Activated naive CD4-positive, alpha-beta T cell (primary cell): ENCODE measurements around the gene PPP4R1.
A peak's percentile ranks its signal among the peaks of the same experiment; 100 is the strongest.
"Not testable (repeated sequence)": the region's sequence is repeated elsewhere in the genome, so short reads cannot be mapped to it uniquely, and the experiment has no call there.

Experiments used
- DNase-seq, 4 experiments: peaks; one replicate each; lab custom pipeline; 2025; lab: John Stamatoyannopoulos, UW

The PPP4R1 gene

DNA sequence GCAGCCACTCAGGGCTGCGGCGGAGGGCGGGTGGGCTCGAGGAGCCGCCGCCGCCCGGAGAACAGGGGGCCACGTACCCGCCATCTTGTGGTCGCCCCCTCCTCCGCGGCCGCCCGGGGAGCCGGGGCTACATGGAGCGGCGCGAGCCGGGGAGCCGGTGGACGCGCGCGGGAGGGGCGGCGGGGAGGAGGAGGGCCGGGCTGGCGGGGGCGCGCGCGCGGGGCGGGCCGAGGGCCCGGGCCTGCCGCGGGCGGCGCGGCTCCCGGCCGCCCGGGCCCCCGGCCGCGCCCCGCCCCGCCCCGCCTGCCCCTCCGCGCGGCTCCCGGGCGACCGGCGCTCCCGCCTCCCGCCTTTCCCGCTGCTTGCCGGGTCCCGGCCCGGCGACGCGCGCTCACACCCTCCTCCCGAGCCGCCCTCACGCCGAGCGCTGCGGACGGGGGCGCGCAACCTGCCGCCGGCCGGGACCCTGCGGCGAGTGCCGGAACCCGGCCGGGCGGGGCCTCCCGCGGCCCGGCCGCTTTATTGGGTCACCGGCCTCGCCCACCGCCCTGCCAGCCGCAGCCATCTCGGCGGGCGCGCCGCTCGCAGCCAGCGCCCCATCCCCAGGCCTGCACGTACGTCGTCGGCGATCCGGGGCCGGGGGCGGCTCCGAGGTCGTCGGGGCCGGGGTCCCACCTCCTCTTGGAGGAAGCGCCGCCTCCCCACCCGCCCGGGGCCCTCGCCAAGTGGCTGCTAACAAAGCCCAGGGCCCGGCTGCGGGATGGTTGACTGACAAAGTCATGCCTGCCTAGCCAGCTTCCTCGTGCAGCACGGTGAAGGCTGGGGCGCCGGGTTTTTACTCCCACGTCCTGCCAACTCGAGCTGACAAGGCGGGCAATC, at the start of gene PPP4R1:
PPP4R1 (minus strand) TSS at position 159 of the 879 bp plus-strand sequence; CDS start at position 84, 75 bp downstream.
- peak; percentile 4 to 59 (median 27) for DNase-seq

- no peak for DNase-seq
These were observed 49.0 kb upstream of the PPP4R1 start for GRCh38 chr18:9663377-9663776.

GRCh38 chr18:9661564-9661963, 47.2 kb upstream of the PPP4R1 start:
- no peak for DNase-seq

GRCh38 chr18:9659499-9660375, 45.4 kb upstream of the PPP4R1 start:
- DNase-seq, result no peak

GRCh38 chr18:9658087-9658641, 43.8 kb upstream of the PPP4R1 start:
- DNase-seq, result no peak

GRCh38 chr18:9655232-9655767, 40.9 kb upstream of the PPP4R1 start:
- DNase-seq, result no peak

DNA sequence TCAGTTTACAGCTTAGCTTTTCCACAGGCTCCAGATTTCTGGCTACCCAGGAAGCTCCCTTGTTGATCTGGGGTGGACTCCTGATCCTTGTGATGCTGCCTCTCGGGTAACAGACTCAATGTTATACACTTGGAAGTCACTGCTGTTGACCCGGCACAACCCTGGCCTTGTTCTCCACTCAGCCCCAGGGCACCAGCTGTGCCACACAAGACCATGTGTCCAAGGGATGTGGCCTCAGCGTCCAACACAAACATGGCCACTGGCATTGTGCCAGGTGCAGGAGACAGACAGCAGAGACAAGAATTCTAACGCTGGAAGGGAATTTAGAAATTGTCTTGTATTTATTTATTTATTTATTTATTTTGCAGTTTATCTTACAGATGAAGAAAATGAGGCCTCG, 39.0 kb upstream of the PPP4R1 start:
- no peak for DNase-seq

GRCh38 chr18:9649164-9649540, 34.8 kb upstream of the PPP4R1 start:
- DNase-seq, result no peak

DNA sequence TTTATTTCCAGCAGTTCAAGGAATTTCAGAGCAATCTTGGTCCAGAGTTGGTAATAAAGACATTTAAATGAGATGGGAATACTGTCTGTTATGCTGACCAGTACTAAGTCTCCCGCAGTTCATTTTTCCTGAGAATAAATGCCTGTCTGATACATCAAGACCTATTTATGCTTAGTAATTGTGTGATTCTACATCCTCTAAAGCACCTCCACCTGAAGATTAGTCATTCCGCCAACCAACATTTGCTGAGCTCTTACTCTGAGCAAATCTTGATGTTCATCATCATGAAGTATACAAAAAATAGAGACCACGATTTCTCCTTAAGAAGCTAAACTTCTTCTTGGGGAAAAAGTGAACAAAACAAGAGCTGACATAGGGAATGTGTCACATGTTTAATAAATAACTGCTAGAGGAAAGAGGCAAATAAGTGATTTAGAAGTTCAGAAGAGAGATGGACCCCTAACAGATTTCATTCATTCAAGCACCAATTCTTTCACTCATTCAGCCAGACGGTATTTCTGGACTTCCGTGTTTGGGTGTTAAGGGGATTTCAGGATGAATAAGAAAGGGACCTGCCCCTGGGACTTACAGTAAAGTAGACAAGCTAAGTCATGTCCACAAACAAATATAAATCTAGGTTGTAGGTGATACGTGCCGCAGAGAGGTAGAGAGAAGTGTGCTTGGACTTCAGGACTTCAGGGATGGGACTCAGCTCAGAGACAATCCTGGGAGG, 34.2 kb upstream of the PPP4R1 start:
- DNase-seq, result no peak

- no peak for DNase-seq
These were observed 33.4 kb upstream of the PPP4R1 start for GRCh38 chr18:9647496-9648323.

- DNase-seq, result no peak
These were observed 29.2 kb upstream of the PPP4R1 start for GRCh38 chr18:9643549-9643948.

DNA sequence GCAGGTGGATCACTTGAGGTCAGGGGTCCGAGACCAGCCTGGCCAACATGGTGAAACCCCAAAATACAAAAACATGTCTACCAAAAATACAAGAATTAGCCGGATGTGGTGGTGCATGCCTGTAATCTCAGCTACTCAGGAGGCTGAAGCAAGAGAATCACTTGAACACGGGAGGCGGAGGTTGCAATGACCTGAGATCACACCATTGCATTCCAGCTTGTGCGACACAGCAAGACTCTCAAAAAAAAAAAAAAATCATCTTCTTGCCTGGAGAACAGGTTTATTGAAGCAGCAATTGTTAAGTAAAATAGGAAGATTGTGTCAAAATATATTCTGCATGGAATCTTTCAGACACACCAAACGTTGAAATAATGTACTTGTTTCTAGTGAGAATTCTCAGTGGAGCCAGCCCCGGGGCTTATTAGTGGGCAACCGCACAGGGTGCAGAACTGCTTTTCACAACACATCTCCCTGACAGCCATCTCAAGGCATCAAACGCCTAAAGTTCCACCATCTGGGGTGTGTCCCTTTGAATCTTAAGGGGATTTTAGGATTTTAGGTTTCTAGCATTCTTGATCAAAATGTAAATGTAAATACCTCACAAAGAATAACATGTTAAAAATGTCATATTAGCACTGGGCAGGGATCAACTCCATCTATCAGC, 28.6 kb upstream of the PPP4R1 start:
- no peak for DNase-seq

DNA sequence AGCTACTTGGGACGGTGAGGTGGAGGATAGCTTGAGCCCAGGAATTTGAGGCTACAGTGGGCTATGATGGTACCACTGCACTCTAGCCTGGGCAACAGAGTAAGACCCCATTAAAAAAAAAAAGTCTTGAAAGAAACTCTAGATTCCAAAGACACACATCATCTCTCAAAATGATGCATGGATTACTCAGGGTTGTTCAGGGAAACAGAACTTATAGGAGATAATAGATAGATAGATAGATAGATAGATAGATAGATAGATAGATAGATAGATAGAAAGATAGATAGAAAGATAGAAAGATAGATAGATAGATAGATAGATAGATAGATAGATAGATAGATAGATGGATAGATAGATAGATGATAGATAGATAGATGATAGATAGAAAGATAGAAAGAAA, 26.7 kb upstream of the PPP4R1 start:
- not testable (repeated sequence) for DNase-seq

DNA sequence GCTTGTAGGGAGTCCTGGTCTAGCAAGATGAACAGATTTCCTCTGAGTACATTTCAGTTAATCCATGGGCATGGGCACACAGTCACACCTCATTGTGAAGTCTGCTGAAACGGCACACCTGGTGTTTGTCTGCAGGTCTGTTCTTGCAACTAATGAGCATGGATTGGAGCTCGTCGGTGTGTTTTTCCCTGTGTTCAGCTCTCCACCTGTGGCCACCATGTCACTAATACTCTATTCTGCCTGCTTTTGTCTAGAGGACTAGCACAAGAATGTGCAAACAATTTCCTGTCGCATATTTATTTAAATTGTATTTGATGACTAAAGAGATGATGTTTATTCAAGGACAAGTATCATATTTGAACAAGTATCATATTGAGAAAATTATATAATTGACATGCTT, 24.5 kb upstream of the PPP4R1 start:
- no peak for DNase-seq

GRCh38 chr18:9637036-9637767, 22.8 kb upstream of the PPP4R1 start:
- no peak for DNase-seq

- DNase-seq, result no peak
These were observed 20.5 kb upstream of the PPP4R1 start for GRCh38 chr18:9634856-9635255.

DNA sequence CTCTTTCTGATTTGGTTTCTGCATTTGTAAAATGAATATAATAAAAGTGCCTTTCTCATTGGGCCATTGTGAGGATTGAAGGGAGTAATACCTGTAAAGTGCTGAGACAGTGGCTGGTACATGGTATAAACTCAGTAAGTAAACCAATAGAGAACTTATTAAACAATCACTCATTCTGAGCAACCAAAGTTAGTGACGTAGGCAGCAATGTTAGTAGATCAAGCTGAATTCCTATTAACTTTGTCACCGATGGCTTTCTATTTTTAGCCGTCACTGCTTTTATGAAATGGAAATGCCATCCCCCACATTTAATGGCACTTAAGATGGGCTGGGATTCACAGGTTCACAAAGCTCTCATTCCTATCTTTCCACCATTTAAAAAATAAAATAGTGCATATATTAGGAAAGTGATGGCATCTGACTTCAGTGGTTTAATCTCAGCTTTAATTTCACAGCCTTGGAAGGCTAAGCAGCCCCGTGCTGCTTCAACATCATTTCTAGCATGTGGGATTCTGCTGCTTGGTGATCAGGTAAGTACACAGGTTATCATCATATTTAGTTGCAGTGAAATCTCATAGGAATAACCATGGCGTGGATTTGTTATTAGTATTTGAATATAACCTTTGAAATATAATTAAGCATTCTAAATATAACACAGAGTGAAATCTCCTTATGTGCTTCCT, 17.6 kb upstream of the PPP4R1 start:
- DNase-seq, result no peak

GRCh38 chr18:9630444-9630843, 16.1 kb upstream of the PPP4R1 start:
- no peak for DNase-seq

GRCh38 chr18:9629709-9630108, 15.3 kb upstream of the PPP4R1 start:
- DNase-seq, result no peak
